Body of pancreas (tissue), 4 donors: ENCODE results near the gene AK4. TPM values are rescaled to one million over a fixed set of nuclear protein-coding genes. Genes with fewer than 3 reads are reported as not detected.

Experiments used
- ATAC-seq: fragments of 150-250 bp; one replicate; pipeline ENCODE4 v1.9.1; 2016
- DNase-seq, 4 donors: peaks; one replicate each; pipeline ENCODE4 v3.0.0-alpha.2; 2019
- H3K27ac ChIP-seq, 4 donors: fragments of 200-600 bp; sonication (generic); 1 replicate in 3 of 4; 2 replicates in 1 of 4; pipeline versions ENCODE4 v1.5.1 to v1.6.1; 2016 to 2019; ENCODE audit warnings: mild to moderate bottlenecking in 1 of 4, mixed read lengths in 1 of 4, moderate library complexity in 1 of 4
- H3K27me3 ChIP-seq, 2 donors: fragments of 200-600 bp; sonication (generic); one replicate each; pipeline ENCODE4 v1.6.0; 2016; ENCODE audit warnings: mild to moderate bottlenecking in 1 of 2
- H3K36me3 ChIP-seq, 2 donors: fragments of 200-600 bp; sonication (generic); replicated peaks in 1 of 2; 2 replicates each; pipeline ENCODE4 v1.5.1; 2016; ENCODE audit warnings: low read depth in 2 of 2; ENCODE audit not compliant: insufficient read depth in 1 of 2
- H3K4me1 ChIP-seq: fragments of 200-600 bp; sonication (generic); one replicate; pipeline ENCODE4 v1.6.0; 2016
- H3K4me3 ChIP-seq, 2 donors: fragments of 200-600 bp; sonication (generic); 1 replicate in 1 of 2; 2 replicates in 1 of 2; pipeline ENCODE4 v1.5.1; 2016 to 2019
- H3K9me3 ChIP-seq, 3 donors: fragments of 200-600 bp; sonication (generic); 1 replicate in 2 of 3; 2 replicates in 1 of 3; pipeline ENCODE4 v1.5.1; 2016
- POLR2A ChIP-seq, 3 donors: fragments of 450-650 bp; IDR thresholded peaks; one replicate each; pipeline ENCODE4 v1.6.1; 2016; ENCODE audit warnings: antibody characterized with exemption in 3 of 3, mild to moderate bottlenecking in 2 of 3
- WGBS, 2 donors: methylation state at CpG; one replicate each; pipeline ENCODE4 v1.1.5; 2017; 5-methylcytosine and 5-hydroxymethylcytosine counted together
- intact Hi-C: fragments of 100-400 bp; cut with DNase I; formaldehyde crosslinking; loops from one replicate; pipeline ENCODE4 v1.15.1; 2023
- total RNA-seq, 2 donors: library from RNA; depleted of rRNA; stranded (reverse); fragments of >200 nt; gene quantifications; one replicate each; pipeline ENCODE4 v1.1.0, GENCODE V29; 2016
- TF ChIP-seq, protein P1 (sequence below), 7 experiments: fragments of 450-650 bp in 4 of 7; fragments of 200-600 bp in 3 of 7; sonication (generic) in 3 of 7; IDR thresholded peaks; one replicate each; pipeline ENCODE4 v1.5.1; 2016 to 2019; ENCODE audit warnings: antibody characterized with exemption in 7 of 7

Gene AK4
- total RNA-seq, 2 donors from 2014 or later = 8.8 to 20.4 TPM

DNA sequence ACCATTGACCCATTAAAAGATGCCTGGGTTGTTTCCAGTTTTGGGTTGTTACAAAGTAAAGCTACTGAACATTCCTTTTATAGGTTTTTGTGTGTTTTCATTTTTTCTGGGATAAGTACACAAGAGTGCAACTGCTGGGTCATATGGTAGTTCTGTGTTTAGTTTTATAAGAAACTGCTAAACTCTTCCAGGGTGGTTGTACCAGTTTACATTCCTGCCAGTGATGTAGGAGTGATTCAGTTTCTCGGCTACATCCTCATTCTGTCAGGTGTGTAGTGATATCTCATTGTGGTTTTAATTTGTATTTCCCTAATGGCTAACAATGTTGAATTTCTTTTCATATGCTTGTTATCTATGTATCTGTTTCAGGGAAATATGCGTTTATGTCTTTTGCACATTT is 102.8 kb downstream of the AK4 start:
- Histone ChIP-seq H3K4me1 (peaks cover 14% of the 10 kb centered on the region), H3K36me3 (no peaks in the 10 kb centered on the region), H3K27me3 (no peaks in the 10 kb centered on the region), H3K27ac (no peak overlapping the region), H3K9me3 (no peaks in the 10 kb centered on the region), H3K4me3 (no peak overlapping the region)
- TF ChIP-seq, protein P1, sequence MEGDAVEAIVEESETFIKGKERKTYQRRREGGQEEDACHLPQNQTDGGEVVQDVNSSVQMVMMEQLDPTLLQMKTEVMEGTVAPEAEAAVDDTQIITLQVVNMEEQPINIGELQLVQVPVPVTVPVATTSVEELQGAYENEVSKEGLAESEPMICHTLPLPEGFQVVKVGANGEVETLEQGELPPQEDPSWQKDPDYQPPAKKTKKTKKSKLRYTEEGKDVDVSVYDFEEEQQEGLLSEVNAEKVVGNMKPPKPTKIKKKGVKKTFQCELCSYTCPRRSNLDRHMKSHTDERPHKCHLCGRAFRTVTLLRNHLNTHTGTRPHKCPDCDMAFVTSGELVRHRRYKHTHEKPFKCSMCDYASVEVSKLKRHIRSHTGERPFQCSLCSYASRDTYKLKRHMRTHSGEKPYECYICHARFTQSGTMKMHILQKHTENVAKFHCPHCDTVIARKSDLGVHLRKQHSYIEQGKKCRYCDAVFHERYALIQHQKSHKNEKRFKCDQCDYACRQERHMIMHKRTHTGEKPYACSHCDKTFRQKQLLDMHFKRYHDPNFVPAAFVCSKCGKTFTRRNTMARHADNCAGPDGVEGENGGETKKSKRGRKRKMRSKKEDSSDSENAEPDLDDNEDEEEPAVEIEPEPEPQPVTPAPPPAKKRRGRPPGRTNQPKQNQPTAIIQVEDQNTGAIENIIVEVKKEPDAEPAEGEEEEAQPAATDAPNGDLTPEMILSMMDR (IDR thresholded peaks at IDR 0.05) = no peak
- TF ChIP-seq POLR2A (IDR thresholded peaks at IDR 0.05) = no peak
- ATAC-seq = no peak
- intact Hi-C loops = no loop called here
- DNase-seq = no peak
- WGBS, 2 donors = 66 to 85% methylated on average over 2 of the region's 2 CpGs

DNA sequence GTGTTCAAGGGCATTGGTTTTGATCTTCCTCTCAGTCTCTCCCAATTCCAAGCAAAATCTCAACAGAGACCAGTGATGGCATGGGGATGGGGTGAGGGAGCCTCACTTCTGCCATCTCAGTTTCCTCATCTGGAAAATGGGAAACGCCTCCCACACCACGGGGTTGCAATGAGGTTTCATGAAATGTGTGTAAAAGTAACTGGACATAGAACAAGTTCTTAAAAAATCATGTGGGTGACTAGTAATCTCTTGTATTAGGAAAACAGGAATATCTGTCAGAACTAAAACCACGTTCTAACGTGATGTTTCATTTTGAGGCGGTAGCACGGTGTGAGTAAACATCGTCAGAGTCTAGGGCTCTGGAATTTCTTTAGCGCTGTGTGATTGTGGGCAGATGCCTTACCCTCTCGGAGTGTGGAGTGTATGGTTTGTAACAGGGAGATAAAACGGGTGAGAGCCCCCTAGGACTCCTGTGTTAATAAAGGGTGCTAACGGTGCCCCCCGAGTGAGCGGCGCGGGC is 105.9 kb downstream of the AK4 start:
- peaks cover 14% of the 10 kb centered on the region for H3K4me1 ChIP-seq
- intact Hi-C loops = no loop called here
- H3K36me3 ChIP-seq = no peaks in the 10 kb centered on the region
- DNase-seq = no peak
- peak; percentile 43 for ATAC-seq
- H3K4me3 ChIP-seq = peak overlapping the region; percentile 21 to 36
- no peaks in the 10 kb centered on the region for H3K27me3 ChIP-seq
- H3K27ac ChIP-seq = peak overlapping the region in 2 of 4 donors; percentile 70 to 75
- no peak for TF ChIP-seq POLR2A (IDR thresholded peaks at IDR 0.05)
- TF ChIP-seq, protein P1 (IDR thresholded peaks at IDR 0.05) = peak in 1 of 7 experiments; percentile 5
- 3 to 6% methylated on average over 10 to 15 of the region's 15 CpGs for WGBS, 2 donors
- no peaks in the 10 kb centered on the region for H3K9me3 ChIP-seq

DNA sequence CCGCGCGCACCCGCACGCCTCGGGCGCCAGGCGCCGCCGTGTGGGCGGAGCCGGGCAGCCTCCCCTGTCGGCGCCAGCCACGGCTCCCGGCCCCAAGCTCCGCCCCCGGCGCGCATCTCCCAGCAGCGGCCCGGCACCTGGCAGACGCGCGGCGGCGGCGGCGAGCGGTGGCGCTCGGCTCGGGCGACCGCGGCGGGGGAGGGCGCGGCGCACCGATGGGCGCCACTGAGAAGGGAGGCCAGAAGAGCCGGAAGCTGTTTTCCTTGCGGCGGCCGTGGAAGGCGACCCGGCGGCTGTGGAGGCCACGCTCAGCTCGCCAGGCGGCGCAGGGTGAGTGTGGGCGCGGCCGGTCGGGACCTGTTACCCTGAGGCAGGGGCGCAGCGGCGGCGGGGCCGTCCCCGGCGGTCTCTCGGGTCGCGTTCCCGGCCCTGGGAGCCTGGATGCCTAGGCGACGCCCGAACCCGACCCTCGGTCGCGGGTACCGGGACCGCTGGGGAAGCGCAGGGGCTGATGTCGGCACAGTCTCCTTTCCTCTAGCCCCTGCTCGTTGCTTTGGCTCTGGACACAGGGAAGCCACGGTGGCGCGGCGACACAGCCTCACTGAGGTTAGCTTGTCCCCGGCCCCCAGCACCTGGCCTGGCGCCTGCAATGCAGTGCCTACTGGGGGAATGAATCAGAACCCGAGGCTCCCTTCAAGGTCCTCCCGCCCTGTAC is 106.5 kb downstream of the AK4 start:
- Histone ChIP-seq H3K4me3 (peak overlapping the region; percentile 49 to 81), H3K4me1 (peaks cover 14% of the 10 kb centered on the region), H3K36me3 (no peaks in the 10 kb centered on the region), H3K27ac (peak overlapping the region; percentile 41 to 75 (median 68)), H3K27me3 (no peaks in the 10 kb centered on the region), H3K9me3 (no peaks in the 10 kb centered on the region)
- TF ChIP-seq, protein P1 (IDR thresholded peaks at IDR 0.05) = peak in 2 of 7 experiments; percentile 17 to 40
- peak; percentile 24 to 28 (median 25) for TF ChIP-seq POLR2A (IDR thresholded peaks at IDR 0.05)
- DNase-seq (peak; percentile 81 to 90 (median 84)), ATAC-seq (peak; percentile 92)
- WGBS, 2 donors = 0% methylated on average over 4 to 82 of the region's 88 CpGs
- intact Hi-C loops = no loop called here

DNA sequence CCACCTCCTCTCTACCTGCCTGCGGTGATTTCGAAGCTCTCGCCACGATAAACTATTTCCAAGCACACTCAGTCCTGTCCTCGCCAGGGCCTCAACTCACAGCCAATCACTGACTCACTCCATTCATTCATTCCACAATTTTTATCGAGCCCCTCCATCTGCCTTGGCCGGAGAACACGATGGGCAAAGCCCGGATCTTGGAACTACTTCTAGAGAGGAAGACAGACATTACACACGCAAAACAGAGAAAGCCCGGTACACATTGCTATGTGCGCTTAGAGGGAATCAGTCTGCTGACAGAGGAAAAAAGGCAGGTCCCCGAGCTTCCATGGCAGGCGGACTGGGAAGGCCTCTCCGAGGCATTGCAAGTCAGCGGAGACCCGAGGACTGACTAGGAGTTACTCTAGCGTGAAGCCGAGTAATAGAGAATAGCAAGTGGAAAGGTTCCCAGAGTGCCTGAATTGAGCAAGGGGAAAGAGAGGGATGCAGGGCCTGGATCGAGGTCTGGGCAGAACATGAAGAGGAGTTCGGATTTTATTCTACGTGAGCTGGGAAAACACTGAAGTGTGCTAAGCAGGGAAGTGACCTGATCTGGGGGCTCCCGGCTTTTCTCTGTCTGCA is 107.1 kb downstream of the AK4 start:
- Histone ChIP-seq H3K27me3 (no peaks in the 10 kb centered on the region), H3K27ac (peak overlapping the region in 3 of 4 donors; percentile 67 to 75 (median 70)), H3K36me3 (no peaks in the 10 kb centered on the region), H3K4me3 (peak overlapping the region; percentile 49 to 81), H3K4me1 (peaks cover 14% of the 10 kb centered on the region), H3K9me3 (no peaks in the 10 kb centered on the region)
- 7 to 11% methylated on average over 23 of the region's 23 CpGs for WGBS, 2 donors
- ATAC-seq (peak; percentile 42), DNase-seq (peak in 2 of 4 donors; percentile 16 to 18)
- no peak for TF ChIP-seq POLR2A (IDR thresholded peaks at IDR 0.05)
- TF ChIP-seq, protein P1 (IDR thresholded peaks at IDR 0.05) = no peak
- intact Hi-C loops = no loop called here
